HepG2 (cell line): ENCODE data around the gene OCIAD2. TPM values are rescaled to one million over a fixed set of nuclear protein-coding genes. Genes with fewer than 3 reads are reported as not detected.
"Not testable (repeated sequence)": the region's sequence is repeated elsewhere in the genome, so short reads cannot be mapped to it uniquely, and the experiment has no call there.

ENCODE experiments used
- ATAC-seq: fragments of 200-7000 bp; cut with Tn5 transposase; 3 replicates; pipeline ENCODE4 v1.9.1; 2020; ENCODE audit warnings: mild to moderate bottlenecking, moderate library complexity
- BruUV-seq: library from RNA; stranded (reverse); fragments of 400-500 nt; replicated peaks from 2 replicates; lab custom pipeline; 2021; lab: Mats Ljungman, UMichigan
- CTCF ChIA-PET: fragments of 300-600 bp; formaldehyde crosslinking; extraction: SDS; loops from one replicate; lab custom pipeline; 2021; ENCODE audit warnings: low total read pairs, inconsistent platforms, low intra/inter-chr PET ratio; lab: Yijun Ruan, JAX
- POLR2A ChIA-PET: fragments of 350-600 bp; sonication (Branson Sonifier 250); formaldehyde crosslinking; loops from one replicate; lab custom pipeline; 2020; ENCODE audit warnings: antibody characterized with exemption, inconsistent platforms; lab: Yijun Ruan, JAX
- DNase-seq: peaks from one replicate; pipeline ENCODE4 v3.0.0-alpha.2; 2015; ENCODE audit warnings: low spot score
- FAIRE-seq: peaks from 3 replicates; lab custom pipeline; 2011; peaks lifted over from hg19 to GRCh38; lab: Jason Lieb, UNC
- H2AFZ ChIP-seq: one replicate; pipeline ENCODE4 v1.6.1; 2011; ENCODE audit warnings: low read length, inconsistent platforms
- H3K27ac ChIP-seq: fragments of 300-600 bp; 3 replicates; pipeline ENCODE4 v1.8.0; 2011; ENCODE audit warnings: mixed run types, mild to moderate bottlenecking, mixed read lengths, low read length, inconsistent platforms; ENCODE audit not compliant: insufficient read depth; ENCODE audit errors: extremely low read length
- H3K27me3 ChIP-seq, 2 experiments: fragments of 200-600 bp in 1 of 2; 2 replicates in 1 of 2; 3 replicates in 1 of 2; pipeline versions ENCODE4 v1.6.0 to v1.8.0; 2011; ENCODE audit warnings: low read length in 2 of 2, mild to moderate bottlenecking in 2 of 2, moderate library complexity in 2 of 2, inconsistent platforms in 1 of 2; ENCODE audit not compliant: insufficient read depth in 2 of 2, control insufficient read depth in 1 of 2
- H3K36me3 ChIP-seq, 2 experiments: fragments of 200-600 bp in 1 of 2; replicated peaks in 1 of 2; 2 replicates in 1 of 2; 3 replicates in 1 of 2; pipeline versions ENCODE4 v1.5.1 to v1.8.0; 2011; ENCODE audit warnings: low read length in 2 of 2, inconsistent platforms in 1 of 2; ENCODE audit not compliant: insufficient read depth in 2 of 2, control insufficient read depth in 1 of 2
- H3K4me1 ChIP-seq: 2 replicates; pipeline ENCODE4 v1.5.1; 2012; ENCODE audit warnings: low read length, inconsistent platforms; ENCODE audit not compliant: insufficient read depth
- H3K4me2 ChIP-seq: 2 replicates; pipeline ENCODE4 v1.6.0; 2011; ENCODE audit warnings: low read depth, low read length, inconsistent platforms
- H3K4me3 ChIP-seq, 3 experiments: fragments of 200-600 bp in 1 of 3; sonication (generic), shearing (Covaris generic) in 1 of 3; replicated peaks in 1 of 3; 2 replicates each; pipeline ENCODE4 v1.5.1; 2011 to 2016; ENCODE audit warnings: low read length in 3 of 3, inconsistent platforms in 2 of 3, low read depth in 2 of 3, mild to moderate bottlenecking in 2 of 3, control low read depth in 1 of 3, mixed read lengths in 1 of 3; ENCODE audit not compliant: insufficient read depth in 1 of 3
- H3K79me2 ChIP-seq: one replicate; pipeline ENCODE4 v1.6.1; 2011; ENCODE audit warnings: low read length, inconsistent platforms; ENCODE audit not compliant: insufficient read depth
- H3K9ac ChIP-seq: 2 replicates; pipeline ENCODE4 v1.6.0; 2011; ENCODE audit warnings: mild to moderate bottlenecking, low read depth, low read length, inconsistent platforms; ENCODE audit not compliant: insufficient read depth
- H3K9me3 ChIP-seq: 2 replicates; pipeline ENCODE4 v1.5.1; 2012; ENCODE audit warnings: mild to moderate bottlenecking, low read length
- H4K20me1 ChIP-seq: 2 replicates; pipeline ENCODE4 v1.6.0; 2011; ENCODE audit warnings: inconsistent platforms, mild to moderate bottlenecking, low read length, moderate library complexity; ENCODE audit not compliant: insufficient read depth
- HIVEP1 ChIP-seq: sonication (generic); formaldehyde crosslinking; IDR thresholded peaks from 2 replicates; pipeline ENCODE4 v1.4.0; 2020; ENCODE audit warnings: mild to moderate bottlenecking, missing genetic modification reagents
- HNRNPUL1 ChIP-seq: fragments of 200-400 bp; formaldehyde crosslinking; IDR thresholded peaks from 2 replicates; pipeline ENCODE4 v1.6.1; 2017; ENCODE audit warnings: low read depth, mild to moderate bottlenecking, low read length, moderate library complexity
- SNRNP70 ChIP-seq: fragments of 200-400 bp; formaldehyde crosslinking; IDR thresholded peaks from 2 replicates; pipeline ENCODE4 v1.6.1; 2017; ENCODE audit warnings: mild to moderate bottlenecking, low read depth, low read length, moderate library complexity
- SP2 ChIP-seq: sonication (generic); formaldehyde crosslinking; IDR thresholded peaks from 2 replicates; pipeline ENCODE4 v1.5.1; 2020; ENCODE audit warnings: mild to moderate bottlenecking, missing genetic modification reagents
- ZNF737 ChIP-seq: sonication (generic); formaldehyde crosslinking; IDR thresholded peaks from 2 replicates; pipeline ENCODE4 v1.5.0; 2020; ENCODE audit warnings: missing genetic modification reagents, mild to moderate bottlenecking, borderline replicate concordance
- WGBS: methylation state at CpG from one replicate; pipeline ENCODE4 v1.1.6; 2017; ENCODE audit warnings: low lambda C conversion rate; 5-methylcytosine and 5-hydroxymethylcytosine counted together
- in situ Hi-C: cut with HindIII; loops from 2 replicates; pipeline ENCODE4 v1.10.0; 2017; ENCODE audit warnings: low pct_unique_long_range_greater_than_20kb; ENCODE audit not compliant: extremely low pct_ligation_motif_present
- intact Hi-C: fragments of 100-400 bp; cut with micrococcal nuclease; formaldehyde crosslinking; loops from one replicate; pipeline ENCODE4 v1.10.0; 2022; ENCODE audit not compliant: unreplicated experiment
- polyA plus RNA-seq, 8 experiments: library from polyadenylated mRNA; depleted of rRNA in 3 of 8; stranded (reverse) in 7 of 8; unstranded in 1 of 8; fragments of >200 nt; fragmentation: Illumina TruSeq in 4 of 8; extraction: Trizol in 4 of 8; gene quantifications; 2 replicates each; pipeline versions ENCODE4 v1.2.1 to v1.2.3, GENCODE V29; 2011 to 2016; ENCODE audit warnings: low read depth in 4 of 8, missing spikeins in 1 of 8, mixed read lengths in 1 of 8; ENCODE audit not compliant: insufficient read depth in 1 of 8
- total RNA-seq, 5 experiments: library from RNA; depleted of rRNA; stranded (reverse); fragments of >200 nt; fragmentation: Illumina TruSeq; extraction: Trizol; gene quantifications; 2 replicates each; pipeline ENCODE4 v1.2.3, GENCODE V29; 2016; ENCODE audit warnings: low read depth in 1 of 5

OCIAD2 gene
- total and polyA plus RNA-seq, 2 of the 13 experiments (the other 11 are each of a cell fraction or from before 2014, with no cell fraction given): not detected

DNA sequence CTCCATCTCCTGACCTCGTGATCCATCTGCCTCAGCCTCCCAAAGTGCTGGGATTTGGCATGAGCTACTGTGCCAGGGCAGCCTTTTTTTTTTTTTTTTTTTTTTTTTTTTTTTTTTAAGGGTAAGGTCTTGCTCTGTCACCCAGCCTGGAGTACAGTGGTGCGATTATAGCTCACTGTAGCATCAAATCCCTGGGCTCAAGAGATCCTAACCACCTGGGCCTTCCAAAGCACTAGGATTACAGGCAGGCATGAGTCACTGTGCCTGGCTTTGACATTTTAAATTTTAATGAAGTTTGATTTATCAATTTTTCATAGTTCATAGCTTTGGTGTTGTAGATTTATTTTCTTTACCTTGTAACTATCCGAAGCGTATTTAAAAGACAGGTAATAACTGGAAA lies 17.8 kb upstream of the OCIAD2 start:
- Histone ChIP-seq H3K36me3 (no peaks in the 10 kb centered on the region), H4K20me1 (no peaks in the 10 kb centered on the region), H3K4me1 (no peaks in the 10 kb centered on the region), H3K79me2 (no peaks in the 10 kb centered on the region), H3K9ac (no peak overlapping the region), H3K9me3 (no peaks in the 10 kb centered on the region), H2AFZ (no peak overlapping the region), H3K27ac (no peak overlapping the region), H3K4me3 (no peak overlapping the region), H3K4me2 (no peak overlapping the region), H3K27me3 (no peaks in the 10 kb centered on the region)
- no TSS peak for BruUV-seq
- in situ Hi-C loops (no loop called here), intact Hi-C loops (no loop called here)
- 62% methylated on average over 4 of the region's 4 CpGs for WGBS
- no peak for ATAC-seq
- no peak for TF ChIP-seq ZNF737 (CRISPR knock-in tag)
- TF ChIP-seq SP2: no peak
- no peak for TF ChIP-seq HIVEP1 (CRISPR knock-in tag)
- TF ChIP-seq SNRNP70: no peak
- no peak for TF ChIP-seq HNRNPUL1
- no peak for DNase-seq
- ChIA-PET CTCF (no interaction called here), POLR2A (no interaction called here)
- no peak for FAIRE-seq

DNA sequence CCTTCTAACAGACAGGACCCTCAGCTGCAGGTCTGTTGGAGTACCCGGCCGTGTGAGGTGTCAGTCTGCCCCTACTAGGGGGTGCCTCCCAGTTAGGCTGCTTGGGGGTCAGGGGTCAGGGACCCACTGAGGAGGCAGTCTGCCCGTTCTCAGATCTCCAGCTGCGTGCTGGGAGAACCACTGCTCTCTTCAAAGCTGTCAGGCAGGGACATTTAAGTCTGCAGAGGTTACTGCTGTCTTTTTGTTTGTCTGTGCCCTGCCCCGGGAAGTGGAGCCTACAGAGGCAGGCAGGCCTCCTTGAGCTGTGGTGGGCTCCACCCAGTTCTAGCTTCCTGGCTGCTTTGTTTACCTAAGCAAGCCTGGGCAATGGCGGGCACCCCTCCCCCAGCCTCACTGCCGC lies 16.5 kb upstream of the OCIAD2 start:
- intact Hi-C loops, H2AFZ ChIP-seq, FAIRE-seq, H3K27ac ChIP-seq, CTCF ChIA-PET, H3K9ac ChIP-seq, H3K4me2 ChIP-seq, H3K9me3 ChIP-seq, H4K20me1 ChIP-seq, POLR2A ChIA-PET, H3K79me2 ChIP-seq, H3K36me3 ChIP-seq, H3K4me3 ChIP-seq, H3K27me3 ChIP-seq, ATAC-seq, H3K4me1 ChIP-seq, DNase-seq, in situ Hi-C loops, BruUV-seq: not testable (repeated sequence)
- 0% methylated on average over 2 of the region's 7 CpGs for WGBS
